PC-3 (cell line): ENCODE data around the gene C1QL4. TPM values are rescaled to one million over a fixed set of nuclear protein-coding genes. Genes with fewer than 3 reads are reported as not detected.

Experiments used
- ATAC-seq: fragments of 200-7000 bp; cut with Tn5 transposase; 2 replicates; pipeline ENCODE4 v1.9.1; 2020; ENCODE audit warnings: mild to moderate bottlenecking, moderate library complexity
- BruUV-seq: library from RNA; stranded (reverse); fragments of 400-500 nt; replicated peaks from 2 replicates; lab custom pipeline; 2021; lab: Mats Ljungman, UMichigan
- CTCF ChIA-PET: fragments of 300-600 bp; sonication (Branson Sonifier 250); formaldehyde crosslinking; loops from one replicate; lab custom pipeline; 2022; ENCODE audit warnings: antibody characterized with exemption; lab: Charles Lee
- POLR2A ChIA-PET: fragments of 300-600 bp; sonication (Branson Sonifier 250); formaldehyde crosslinking; loops from one replicate; lab custom pipeline; 2022; ENCODE audit warnings: antibody characterized with exemption; ENCODE audit not compliant: unreplicated experiment; lab: Charles Lee
- DNase-seq: peaks from one replicate; pipeline ENCODE4 v3.0.0-alpha.2; 2015
- H2AFZ ChIP-seq: fragments of 300-600 bp; sonication (generic); 2 replicates; pipeline ENCODE4 v1.6.0; 2016; ENCODE audit warnings: antibody characterized with exemption, low read length
- H3F3A ChIP-seq: fragments of 300-600 bp; sonication (generic); one replicate; pipeline ENCODE4 v1.6.0; 2017; ENCODE audit warnings: antibody characterized with exemption, low read length, control low read depth, mild to moderate bottlenecking; ENCODE audit not compliant: unreplicated experiment
- H3K27ac ChIP-seq: fragments of 300-600 bp; sonication (generic); 2 replicates; pipeline ENCODE4 v1.5.1; 2016; ENCODE audit warnings: mild to moderate bottlenecking, low read length
- H3K27me3 ChIP-seq: fragments of 300-600 bp; sonication (generic); 2 replicates; pipeline ENCODE4 v1.6.1; 2016; ENCODE audit warnings: low read length, mixed read lengths
- H3K36me3 ChIP-seq: fragments of 300-600 bp; sonication (generic); 2 replicates; pipeline ENCODE4 v1.6.1; 2016; ENCODE audit warnings: low read depth, mixed run types, low read length, mixed read lengths
- H3K4me1 ChIP-seq: fragments of 300-600 bp; sonication (generic); 2 replicates; pipeline ENCODE4 v1.5.1; 2016; ENCODE audit warnings: low read length; ENCODE audit not compliant: insufficient read depth
- H3K4me2 ChIP-seq: fragments of 300-600 bp; sonication (generic); 2 replicates; pipeline ENCODE4 v1.6.0; 2016; ENCODE audit warnings: low read length
- H3K4me3 ChIP-seq: fragments of 300-600 bp; sonication (generic); 2 replicates; pipeline ENCODE4 v1.5.1; 2016; ENCODE audit warnings: mild to moderate bottlenecking, low read length, mixed read lengths
- H3K79me2 ChIP-seq: fragments of 300-600 bp; sonication (generic); 2 replicates; pipeline ENCODE4 v1.6.1; 2017; ENCODE audit warnings: low read length, mixed read lengths
- H3K9ac ChIP-seq: fragments of 300-600 bp; sonication (generic); 2 replicates; pipeline ENCODE4 v1.6.0; 2016; ENCODE audit warnings: mild to moderate bottlenecking, low read length
- H3K9me2 ChIP-seq: fragments of 300-600 bp; sonication (generic); replicated peaks from 2 replicates; pipeline ENCODE4 v1.6.1; 2016; ENCODE audit warnings: mixed run types, low read length, mixed read lengths
- H3K9me3 ChIP-seq: fragments of 300-600 bp; sonication (generic); 2 replicates; pipeline ENCODE4 v1.6.1; 2016; ENCODE audit warnings: low read length, mixed read lengths
- H4K20me1 ChIP-seq: fragments of 300-600 bp; sonication (generic); 2 replicates; pipeline ENCODE4 v1.6.1; 2016; ENCODE audit warnings: low read length, mixed read lengths
- CTCF ChIP-seq: fragments of 300-600 bp; sonication (generic); conservative IDR thresholded peaks from 2 replicates; pipeline ENCODE4 v1.5.1; 2017; ENCODE audit warnings: antibody characterized with exemption, low read depth, mild to moderate bottlenecking, low read length
- EZH2 ChIP-seq: fragments of 300-600 bp; sonication (generic); IDR thresholded peaks from one replicate; pipeline ENCODE4 v1.6.1; 2017; ENCODE audit warnings: antibody characterized with exemption, mild to moderate bottlenecking, low read length; ENCODE audit not compliant: unreplicated experiment
- EZH2phosphoT487 ChIP-seq: fragments of 300-600 bp; sonication (generic); IDR thresholded peaks from 2 replicates; pipeline ENCODE4 v1.6.1; 2018; ENCODE audit warnings: mild to moderate bottlenecking, antibody characterized with exemption, low read length, borderline replicate concordance
- intact Hi-C: fragments of 100-400 bp; cut with micrococcal nuclease; formaldehyde crosslinking; loops from 2 replicates; pipeline ENCODE4 v1.9.0; 2023
- total RNA-seq: library from RNA; depleted of rRNA; stranded (reverse); fragments of >200 nt; gene quantifications from 2 replicates; pipeline ENCODE4 v1.2.3, GENCODE V29; 2014

Gene C1QL4
- total RNA-seq, 1 experiment from 2014 or later = 5.3 TPM

DNA sequence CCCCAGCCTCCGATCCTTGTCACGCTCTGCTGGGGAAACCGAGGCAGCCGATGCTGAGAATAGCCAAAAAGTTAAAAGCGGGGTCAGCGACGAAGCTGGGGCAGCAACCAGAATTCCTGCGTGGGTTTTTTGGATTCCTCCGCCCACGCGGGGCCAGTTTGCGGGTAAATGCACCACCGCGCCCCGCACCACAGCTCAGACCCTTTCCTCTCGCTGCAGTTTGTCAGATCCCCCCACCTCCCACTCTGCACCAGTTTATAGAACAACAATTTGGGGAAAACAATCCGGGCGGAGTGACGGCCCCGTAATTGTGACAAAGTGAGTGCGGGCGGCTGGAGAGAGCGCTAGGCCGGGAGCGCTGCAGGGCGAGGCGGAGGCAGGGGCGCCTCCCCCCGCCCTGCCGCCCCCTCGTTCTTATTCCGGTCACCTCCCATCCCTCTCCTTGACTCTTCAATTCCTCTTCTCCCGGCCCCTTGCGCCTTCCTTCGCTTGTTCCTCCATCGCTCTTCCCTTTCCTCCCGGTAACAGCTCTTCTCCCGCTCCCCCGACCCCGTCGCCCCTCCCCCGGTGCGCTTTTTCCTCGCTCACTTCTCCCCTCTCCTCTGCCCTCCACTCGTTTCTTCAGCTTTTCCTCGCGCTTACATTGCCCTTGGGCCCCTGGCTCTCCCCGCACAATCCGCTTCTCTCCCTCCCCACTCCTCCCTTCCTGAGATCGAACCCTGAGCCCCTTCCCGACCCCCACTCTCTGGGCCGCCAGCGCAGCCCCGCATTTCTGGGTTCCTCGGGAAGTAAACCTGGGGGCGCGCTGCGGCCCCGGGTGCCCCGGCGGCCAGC lies 9.1 kb upstream of the C1QL4 start:
- Histone ChIP-seq H3K27ac (no peak overlapping the region), H2AFZ (peak overlapping the region; percentile 81), H4K20me1 (no peaks in the 10 kb centered on the region), H3K9ac (no peak overlapping the region), H3K36me3 (no peaks in the 10 kb centered on the region), H3K9me3 (no peaks in the 10 kb centered on the region), H3K4me1 (peaks cover 38% of the 10 kb centered on the region), H3F3A (no peaks in the 10 kb centered on the region), H3K4me3 (peak overlapping the region; percentile 70), H3K27me3 (peaks cover 21% of the 10 kb centered on the region), H3K79me2 (peaks cover 7% of the 10 kb centered on the region; the same call in 1 of the 2 replicates), H3K4me2 (peak overlapping the region; percentile 87), H3K9me2 (no peaks in the 10 kb centered on the region)
- CTCF ChIA-PET = interaction anchor here (0.5 to 3.2 kb wide), 6 partner anchors 13 to 192 kb away, joined by 3 to 16 read pairs (median 4); partner anchors contain the start of gene TROAP
- POLR2A ChIA-PET = interaction anchor here (0.6 kb wide), 1 partner anchor 69 kb away, joined by 10 read pairs; no protein-coding TSS in a partner anchor
- TF ChIP-seq EZH2phosphoT487 = no peak
- peak; percentile 44 for TF ChIP-seq EZH2
- TF ChIP-seq CTCF = no peak
- ATAC-seq = no peak
- no TSS peak for BruUV-seq
- DNase-seq = no peak
- intact Hi-C loops = no loop called here

GRCh38 chr12:49345051-49345824 lies 8.2 kb upstream of the C1QL4 start:
- H3F3A ChIP-seq = no peaks in the 10 kb centered on the region
- no peak for TF ChIP-seq EZH2
- no peak for TF ChIP-seq CTCF
- TF ChIP-seq EZH2phosphoT487 = no peak
- H3K79me2 ChIP-seq = peaks cover 7% of the 10 kb centered on the region; the same call in 1 of the 2 replicates
- no TSS peak for BruUV-seq
- H3K36me3 ChIP-seq = no peaks in the 10 kb centered on the region
- intact Hi-C loops = no loop called here
- H3K9ac ChIP-seq = no peak overlapping the region
- H3K27ac ChIP-seq = no peak overlapping the region
- H3K4me3 ChIP-seq = peak overlapping the region; percentile 70
- H4K20me1 ChIP-seq = no peaks in the 10 kb centered on the region
- H3K9me2 ChIP-seq = no peaks in the 10 kb centered on the region
- H3K9me3 ChIP-seq = no peaks in the 10 kb centered on the region
- H3K4me2 ChIP-seq = peak overlapping the region; percentile 87
- H3K27me3 ChIP-seq = peaks cover 21% of the 10 kb centered on the region
- H2AFZ ChIP-seq = peak overlapping the region; percentile 81; the same call in 1 of the 2 replicates
- peaks cover 38% of the 10 kb centered on the region for H3K4me1 ChIP-seq
- DNase-seq = peak; percentile 23
- POLR2A ChIA-PET = no interaction called here
- peak; percentile 3 for ATAC-seq
- CTCF ChIA-PET = no interaction called here
